Thyroid gland (tissue), 4 donors: ENCODE data around the gene LAMTOR1.

Experiments used
- CTCF ChIP-seq, 6 experiments: fragments of 200-600 bp in 3 of 6; fragments of 450-650 bp in 3 of 6; sonication (generic) in 3 of 6; IDR thresholded peaks; one replicate each; pipeline ENCODE4 v1.5.1; 2016 to 2019; ENCODE audit warnings: antibody characterized with exemption in 6 of 6, mild to moderate bottlenecking in 2 of 6, inconsistent platforms in 1 of 6, moderate library complexity in 1 of 6
- POLR2A ChIP-seq, 2 donors: fragments of 450-650 bp; IDR thresholded peaks; one replicate each; pipeline ENCODE4 v1.6.1; 2017; ENCODE audit warnings: antibody characterized with exemption in 2 of 2, mild to moderate bottlenecking in 2 of 2, moderate library complexity in 1 of 2

GRCh38 chr11:72103754-72104167, 664 bp upstream of the LAMTOR1 start:
- TF ChIP-seq POLR2A (IDR thresholded peaks at IDR 0.05): no peak
- no peak for TF ChIP-seq CTCF (IDR thresholded peaks at IDR 0.05)
